ENCODE data around the gene WDR43. TPM values are rescaled to one million over a fixed set of nuclear protein-coding genes. Genes with fewer than 3 reads are reported as not detected.

WDR43 gene
- total and polyA plus RNA-seq, 11 donors, result 4.5 to 35.9 (median 22.5) TPM

DNA sequence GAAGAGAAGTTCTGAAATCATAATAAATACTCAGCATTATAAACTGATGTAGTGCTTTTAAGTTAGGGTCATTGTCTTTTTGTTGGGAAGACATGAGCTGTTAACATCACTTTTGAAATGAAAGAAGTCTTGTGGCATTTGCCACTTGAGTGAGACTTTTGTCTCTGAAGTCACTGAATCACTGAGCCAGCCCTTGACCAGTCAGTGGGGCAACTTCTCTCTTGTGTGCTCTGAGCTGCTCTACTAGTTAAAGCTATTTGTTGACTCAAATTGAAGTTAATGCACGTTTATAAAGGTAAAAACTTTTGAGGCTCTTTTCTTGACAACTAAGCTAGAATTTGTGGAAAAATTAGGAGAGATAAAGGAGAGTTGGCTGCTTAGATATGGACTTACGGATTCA lies 6.7 kb downstream of the WDR43 start:
- intact Hi-C loops (cut with DNase I), result no loop called here
- ATAC-seq, result no peak
- DNase-seq, result no peak
- H3K4me3 ChIP-seq, result no peak overlapping the region
- no peaks in the 10 kb centered on the region for H3K27me3 ChIP-seq
- no peak for TF ChIP-seq CTCF (IDR thresholded peaks at IDR 0.05)
- TF ChIP-seq POLR2A (IDR thresholded peaks at IDR 0.05), result no peak
- no peaks in the 10 kb centered on the region for H3K9me3 ChIP-seq
- H3K36me3 ChIP-seq, result peaks cover 0 to 43% (median 25%) of the 10 kb centered on the region in 9 donors
- H3K4me1 ChIP-seq, result peaks cover 0 to 49% (median 15%) of the 10 kb centered on the region in 12 donors
- 51 to 78% (median 66%) methylated on average over 2 of the region's 2 CpGs for WGBS, 4 donors
- H3K27ac ChIP-seq, result no peak overlapping the region

DNA sequence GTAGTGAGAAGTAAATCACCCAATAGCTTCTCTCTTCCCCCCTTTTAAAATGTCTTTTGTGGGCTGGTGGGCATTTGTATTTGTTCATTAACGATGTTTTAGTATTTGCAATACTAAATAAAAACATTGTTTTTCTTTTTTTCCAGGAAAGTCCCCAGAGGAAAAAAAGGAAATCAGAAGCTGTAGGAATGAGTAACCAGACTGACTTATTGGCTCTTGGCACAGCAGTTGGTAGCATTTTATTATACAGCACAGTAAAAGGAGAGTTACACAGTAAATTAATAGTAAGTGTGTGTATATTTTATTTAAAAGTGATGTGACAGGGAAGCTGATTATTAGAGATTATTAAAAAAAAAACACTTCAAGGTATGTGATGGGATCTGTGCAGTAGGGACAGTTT lies 7.4 kb downstream of the WDR43 start:
- peaks cover 0 to 42% (median 10%) of the 10 kb centered on the region in 12 donors for H3K4me1 ChIP-seq
- H3K4me3 ChIP-seq, result no peak overlapping the region
- H3K36me3 ChIP-seq, result peaks cover 0 to 49% (median 32%) of the 10 kb centered on the region in 9 donors
- ATAC-seq (no peak), DNase-seq (no peak)
- H3K27ac ChIP-seq, result no peak overlapping the region
- no peaks in the 10 kb centered on the region for H3K27me3 ChIP-seq
- no peaks in the 10 kb centered on the region for H3K9me3 ChIP-seq
- TF ChIP-seq CTCF (IDR thresholded peaks at IDR 0.05) (no peak), POLR2A (IDR thresholded peaks at IDR 0.05) (no peak)
- WGBS, 4 donors, result 45 to 60% (median 50%) methylated on average over 1 of the region's 1 CpG
- intact Hi-C loops (cut with DNase I), result no loop called here

GRCh38 chr2:28902584-28902983 lies 8.1 kb downstream of the WDR43 start:
- TF ChIP-seq POLR2A (IDR thresholded peaks at IDR 0.05) (no peak), CTCF (IDR thresholded peaks at IDR 0.05) (no peak)
- intact Hi-C loops (cut with DNase I), result no loop called here
- Histone ChIP-seq H3K4me1 (peaks cover 0 to 35% (median 4%) of the 10 kb centered on the region in 12 donors), H3K27me3 (no peaks in the 10 kb centered on the region), H3K9me3 (no peaks in the 10 kb centered on the region), H3K4me3 (no peak overlapping the region), H3K36me3 (peaks cover 0 to 56% (median 39%) of the 10 kb centered on the region in 9 donors), H3K27ac (no peak overlapping the region)
- no peak for DNase-seq
- ATAC-seq, result no peak
- 94 to 95% (median 95%) methylated on average over 3 of the region's 3 CpGs for WGBS, 4 donors

- Histone ChIP-seq H3K4me3 (no peak overlapping the region), H3K4me1 (peaks cover 0 to 18% (median 0%) of the 10 kb centered on the region in 12 donors), H3K27me3 (no peaks in the 10 kb centered on the region), H3K36me3 (peaks cover 0 to 73% (median 56%) of the 10 kb centered on the region in 9 donors), H3K9me3 (no peaks in the 10 kb centered on the region), H3K27ac (no peak overlapping the region)
- ATAC-seq (no peak), DNase-seq (no peak)
- 85 to 91% (median 88%) methylated on average over 2 of the region's 2 CpGs for WGBS, 4 donors
- intact Hi-C loops (cut with DNase I), result no loop called here
- TF ChIP-seq CTCF (IDR thresholded peaks at IDR 0.05), result no peak
Measured at GRCh38 chr2:28904295-28904694, 9.8 kb downstream of the WDR43 start.
